RWPE2 (cell line): Measurements from ENCODE around the gene CCDC201.

Source experiments
- ATAC-seq: fragments of 200-7000 bp; cut with Tn5 transposase; 3 replicates; pipeline ENCODE4 v1.9.1; 2021; ENCODE audit warnings: low read depth
- DNase-seq: peaks from one replicate; pipeline ENCODE4 v3.0.0-alpha.2; 2020; ENCODE audit warnings: low spot score
- H3K27ac ChIP-seq: fragments of 450-650 bp; 2 replicates; pipeline ENCODE4 v1.5.1; 2017; ENCODE audit warnings: mild to moderate bottlenecking; ENCODE audit not compliant: poor library complexity, severe bottlenecking
- H3K27me3 ChIP-seq: fragments of 250-450 bp; sonication (Bioruptor Pico); 2 replicates; pipeline ENCODE4 v1.5.1; 2021; ENCODE audit warnings: mild to moderate bottlenecking, moderate library complexity; ENCODE audit not compliant: insufficient read depth, poor library complexity, severe bottlenecking
- H3K36me3 ChIP-seq: fragments of 250-450 bp; sonication (Bioruptor Pico); 2 replicates; pipeline ENCODE4 v1.5.1; 2020; ENCODE audit warnings: low read depth, mild to moderate bottlenecking, moderate library complexity
- H3K4me1 ChIP-seq: fragments of 250-450 bp; sonication (Bioruptor Pico); 2 replicates; pipeline ENCODE4 v1.5.1; 2021; ENCODE audit warnings: mild to moderate bottlenecking, moderate library complexity; ENCODE audit not compliant: insufficient read depth, poor library complexity, severe bottlenecking
- H3K4me3 ChIP-seq: fragments of 250-450 bp; sonication (Bioruptor Pico); 2 replicates; pipeline ENCODE4 v1.5.1; 2021; ENCODE audit warnings: mild to moderate bottlenecking, moderate library complexity; ENCODE audit not compliant: severe bottlenecking
- H3K9me3 ChIP-seq: fragments of 250-450 bp; sonication (Bioruptor Pico); 2 replicates; pipeline ENCODE4 v1.5.1; 2021; ENCODE audit warnings: mild to moderate bottlenecking, moderate library complexity; ENCODE audit not compliant: severe bottlenecking
- CTCF ChIP-seq: fragments of 450-650 bp; IDR thresholded peaks from one replicate; pipeline ENCODE4 v1.5.1; 2017; ENCODE audit warnings: mild to moderate bottlenecking, moderate library complexity; ENCODE audit not compliant: poor library complexity, severe bottlenecking

The CCDC201 gene

GRCh38 chr7:45915606-45916005, 42.7 kb upstream of the CCDC201 start:
- Histone ChIP-seq H3K27ac (no peak overlapping the region), H3K27me3 (peaks cover 30% of the 10 kb centered on the region), H3K4me3 (no peak overlapping the region), H3K4me1 (peaks cover 7% of the 10 kb centered on the region), H3K9me3 (no peaks in the 10 kb centered on the region), H3K36me3 (no peaks in the 10 kb centered on the region)
- TF ChIP-seq CTCF: no peak
- no peak for DNase-seq
- ATAC-seq: no peak

- no peak overlapping the region for H3K4me3 ChIP-seq
- no peaks in the 10 kb centered on the region for H3K36me3 ChIP-seq
- H3K27ac ChIP-seq: no peak overlapping the region
- DNase-seq: no peak
- H3K9me3 ChIP-seq: no peaks in the 10 kb centered on the region
- H3K27me3 ChIP-seq: peaks cover 23% of the 10 kb centered on the region
- no peak for ATAC-seq
- peaks cover 4% of the 10 kb centered on the region for H3K4me1 ChIP-seq
- no peak for TF ChIP-seq CTCF
Measured at GRCh38 chr7:45914911-45915310, 42.0 kb upstream of the CCDC201 start.

- Histone ChIP-seq H3K27me3 (peaks cover 7% of the 10 kb centered on the region), H3K9me3 (no peaks in the 10 kb centered on the region), H3K4me1 (no peaks in the 10 kb centered on the region), H3K36me3 (no peaks in the 10 kb centered on the region), H3K4me3 (no peak overlapping the region), H3K27ac (no peak overlapping the region)
- DNase-seq (no peak), ATAC-seq (no peak)
- no peak for TF ChIP-seq CTCF
Measured at GRCh38 chr7:45912972-45913371, 40.1 kb upstream of the CCDC201 start.

GRCh38 chr7:45911311-45911710, 38.4 kb upstream of the CCDC201 start:
- no peaks in the 10 kb centered on the region for H3K9me3 ChIP-seq
- H3K4me1 ChIP-seq: no peaks in the 10 kb centered on the region
- ATAC-seq: no peak
- no peak overlapping the region for H3K27ac ChIP-seq
- TF ChIP-seq CTCF: no peak
- H3K4me3 ChIP-seq: no peak overlapping the region
- H3K27me3 ChIP-seq: peaks cover 4% of the 10 kb centered on the region
- no peak for DNase-seq
- no peaks in the 10 kb centered on the region for H3K36me3 ChIP-seq

- DNase-seq (no peak), ATAC-seq (no peak)
- Histone ChIP-seq H3K4me1 (no peaks in the 10 kb centered on the region), H3K36me3 (no peaks in the 10 kb centered on the region), H3K27me3 (peaks cover 4% of the 10 kb centered on the region), H3K4me3 (no peak overlapping the region), H3K27ac (no peak overlapping the region), H3K9me3 (no peaks in the 10 kb centered on the region)
- TF ChIP-seq CTCF: no peak
Measured at GRCh38 chr7:45910855-45911254, 38.0 kb upstream of the CCDC201 start.
